HG02943 (cell line): Measurements from ENCODE around the gene ZC3H6.
"Not testable (repeated sequence)": the region's sequence is repeated elsewhere in the genome, so short reads cannot be mapped to it uniquely, and the experiment has no call there.

ENCODE experiments used
- ATAC-seq: cut with Tn5 transposase; IDR thresholded peaks from one replicate; pipeline ENCODE4 v1.9.1; 2021; ENCODE audit warnings: mild to moderate bottlenecking, low read depth, moderate library complexity; ENCODE audit not compliant: unreplicated experiment

The ZC3H6 gene

GRCh38 chr2:112318515-112318914 lies 43.1 kb downstream of the ZC3H6 start:
- ATAC-seq, result no peak

GRCh38 chr2:112321375-112322320 lies 46.3 kb downstream of the ZC3H6 start:
- ATAC-seq, result no peak

- ATAC-seq, result no peak
Observed at GRCh38 chr2:112322919-112323318, 47.5 kb downstream of the ZC3H6 start.

GRCh38 chr2:112332123-112332696 lies 56.8 kb downstream of the ZC3H6 start:
- no peak for ATAC-seq

GRCh38 chr2:112335600-112335999 lies 60.2 kb downstream of the ZC3H6 start:
- ATAC-seq, result no peak

GRCh38 chr2:112339986-112340385 lies 64.6 kb downstream of the ZC3H6 start:
- no peak for ATAC-seq

GRCh38 chr2:112340475-112341267 lies 65.3 kb downstream of the ZC3H6 start:
- no peak for ATAC-seq

GRCh38 chr2:112342067-112342550 lies 66.7 kb downstream of the ZC3H6 start:
- no peak for ATAC-seq

GRCh38 chr2:112343827-112344585 lies 68.6 kb downstream of the ZC3H6 start:
- ATAC-seq, result no peak

GRCh38 chr2:112345030-112346027 lies 69.9 kb downstream of the ZC3H6 start:
- no peak for ATAC-seq

GRCh38 chr2:112352292-112352691 lies 76.9 kb downstream of the ZC3H6 start:
- ATAC-seq, result not testable (repeated sequence)

- not testable (repeated sequence) for ATAC-seq
Observed at GRCh38 chr2:112352809-112353603, 77.6 kb downstream of the ZC3H6 start.

- ATAC-seq, result not testable (repeated sequence)
Observed at GRCh38 chr2:112354335-112354734, 78.9 kb downstream of the ZC3H6 start.

GRCh38 chr2:112360055-112360454 lies 84.7 kb downstream of the ZC3H6 start:
- ATAC-seq, result not testable (repeated sequence)
